HepG2 (cell line): Measurements from ENCODE around the gene TM9SF4. TPM values are rescaled to one million over a fixed set of nuclear protein-coding genes. Genes with fewer than 3 reads are reported as not detected.
A peak's percentile ranks its signal among the peaks of the same experiment; 100 is the strongest.

ENCODE experiments used
- FOXA1 ChIP-seq, 2 experiments: fragments of 450-650 bp in 1 of 2; sonication (generic) in 1 of 2; formaldehyde crosslinking in 1 of 2; IDR thresholded peaks; 2 replicates each; pipeline versions ENCODE4 v1.4.0 to v1.6.1; 2016 to 2020; ENCODE audit warnings: missing genetic modification reagents in 1 of 2
- GLMP ChIP-seq: sonication (generic); formaldehyde crosslinking; IDR thresholded peaks from 2 replicates; pipeline ENCODE4 v1.9.0; 2021; ENCODE audit warnings: missing genetic modification reagents, mild to moderate bottlenecking, borderline replicate concordance
- PAF1 ChIP-seq: IDR thresholded peaks from 2 replicates; pipeline ENCODE4 v1.6.1; 2016; ENCODE audit warnings: missing genetic modification reagents, missing compliant biosample characterization
- ZBTB33 ChIP-seq: sonication (generic); formaldehyde crosslinking; IDR thresholded peaks from 2 replicates; pipeline ENCODE4 v1.4.0; 2020; ENCODE audit warnings: missing genetic modification reagents
- ZNF121 ChIP-seq: sonication (generic); formaldehyde crosslinking; IDR thresholded peaks from 2 replicates; pipeline ENCODE4 v1.5.0; 2020; ENCODE audit warnings: mild to moderate bottlenecking, missing genetic modification reagents
- ZNF329 ChIP-seq: sonication (generic); formaldehyde crosslinking; IDR thresholded peaks from 2 replicates; pipeline ENCODE4 v1.9.0; 2021; ENCODE audit warnings: low read depth, mild to moderate bottlenecking, missing genetic modification reagents
- ZNF407 ChIP-seq: sonication (generic); formaldehyde crosslinking; IDR thresholded peaks from one replicate; pipeline ENCODE4 v1.5.1; 2020; ENCODE audit warnings: mild to moderate bottlenecking, missing genetic modification reagents; ENCODE audit errors: not compliant biosample characterization
- ZNF558 ChIP-seq: sonication (generic); formaldehyde crosslinking; IDR thresholded peaks from 2 replicates; pipeline ENCODE4 v1.9.0; 2022; ENCODE audit warnings: mild to moderate bottlenecking, missing genetic modification reagents, borderline replicate concordance
- ZNF574 ChIP-seq: sonication (generic); formaldehyde crosslinking; IDR thresholded peaks from 2 replicates; pipeline ENCODE4 v1.4.0; 2020; ENCODE audit warnings: missing genetic modification reagents
- ZNF772 ChIP-seq: sonication (generic); formaldehyde crosslinking; IDR thresholded peaks from 2 replicates; pipeline ENCODE4 v1.5.0; 2020; ENCODE audit warnings: mild to moderate bottlenecking, missing genetic modification reagents
- ZNF780A ChIP-seq: sonication (generic); formaldehyde crosslinking; IDR thresholded peaks from 2 replicates; pipeline ENCODE4 v1.8.0; 2022; ENCODE audit warnings: mild to moderate bottlenecking, missing genetic modification reagents, moderate library complexity
- polyA plus RNA-seq, 8 experiments: library from polyadenylated mRNA; depleted of rRNA in 3 of 8; stranded (reverse) in 7 of 8; unstranded in 1 of 8; fragments of >200 nt; fragmentation: Illumina TruSeq in 4 of 8; extraction: Trizol in 4 of 8; gene quantifications; 2 replicates each; pipeline versions ENCODE4 v1.2.1 to v1.2.3, GENCODE V29; 2011 to 2016; ENCODE audit warnings: low read depth in 4 of 8, missing spikeins in 1 of 8, mixed read lengths in 1 of 8; ENCODE audit not compliant: insufficient read depth in 1 of 8
- total RNA-seq, 5 experiments: library from RNA; depleted of rRNA; stranded (reverse); fragments of >200 nt; fragmentation: Illumina TruSeq; extraction: Trizol; gene quantifications; 2 replicates each; pipeline ENCODE4 v1.2.3, GENCODE V29; 2016; ENCODE audit warnings: low read depth in 1 of 5

Gene TM9SF4
- total and polyA plus RNA-seq, 2 of the 13 experiments (the other 11 are each of a cell fraction or from before 2014, with no cell fraction given): 53.5 to 171 TPM

GRCh38 chr20:32207626-32208498 is 98.3 kb downstream of the TM9SF4 start, which contains the start of the genes PLAGL2 and POFUT1 (continued):
- TF ChIP-seq ZBTB33 (CRISPR knock-in tag) (0 out of 2 replicates have a peak, but pooled peaks have one; percentile 19), PAF1 (CRISPR knock-in tag) (no peak), ZNF329 (CRISPR knock-in tag) (peak; percentile 82), ZNF558 (CRISPR knock-in tag) (peak; percentile 92; the same call in 1 of the 2 replicates), GLMP (CRISPR knock-in tag) (no peak), ZNF772 (CRISPR knock-in tag) (peak; percentile 90), ZNF121 (CRISPR knock-in tag) (peak; percentile 78), ZNF407 (CRISPR knock-in tag) (peak; percentile 37), ZNF780A (no peak), FOXA1 (IDR thresholded peaks at IDR 0.05) (no peak), FOXA1 (CRISPR knock-in tag; IDR thresholded peaks at IDR 0.05) (peak; percentile 56), ZNF574 (peak; percentile 99)
